Spleen (tissue), 11 donors: ENCODE results near the gene PAIP2B. TPM values are rescaled to one million over a fixed set of nuclear protein-coding genes. Genes with fewer than 3 reads are reported as not detected.

Experiments
- DNase-seq: peaks from one replicate; pipeline ENCODE4 v3.0.0-alpha.2; 2020
- H3K27ac ChIP-seq, 8 donors: fragments of 200-600 bp; sonication (generic) in 7 of 8; 1 replicate in 4 of 8; 2 replicates in 4 of 8; pipeline versions ENCODE4 v1.5.0 to v1.8.0; 2016 to 2021; ENCODE audit warnings: inconsistent platforms in 4 of 8, mild to moderate bottlenecking in 4 of 8, moderate library complexity in 1 of 8
- H3K27me3 ChIP-seq, 7 donors: fragments of 200-600 bp; sonication (generic) in 6 of 7; replicated peaks in 1 of 7; 1 replicate in 4 of 7; 2 replicates in 3 of 7; pipeline versions ENCODE4 v1.5.0 to v1.8.0; 2016 to 2021; ENCODE audit warnings: inconsistent platforms in 3 of 7, mild to moderate bottlenecking in 1 of 7
- H3K36me3 ChIP-seq, 6 donors: fragments of 200-600 bp; sonication (generic) in 5 of 6; 1 replicate in 4 of 6; 2 replicates in 2 of 6; pipeline versions ENCODE4 v1.5.0 to v1.8.0; 2016 to 2021; ENCODE audit warnings: inconsistent platforms in 2 of 6
- H3K4me1 ChIP-seq, 6 donors: fragments of 200-600 bp; sonication (generic) in 5 of 6; 1 replicate in 3 of 6; 2 replicates in 3 of 6; pipeline versions ENCODE4 v1.5.0 to v1.8.0; 2016 to 2021; ENCODE audit warnings: inconsistent platforms in 3 of 6
- H3K4me3 ChIP-seq, 8 donors: fragments of 200-600 bp; sonication (generic) in 7 of 8; 1 replicate in 4 of 8; 2 replicates in 4 of 8; pipeline versions ENCODE4 v1.5.0 to v1.8.0; 2016 to 2021; ENCODE audit warnings: inconsistent platforms in 4 of 8, mild to moderate bottlenecking in 4 of 8, moderate library complexity in 2 of 8
- H3K9me3 ChIP-seq, 8 donors: fragments of 200-600 bp; sonication (generic) in 7 of 8; 1 replicate in 4 of 8; 2 replicates in 4 of 8; pipeline versions ENCODE4 v1.5.0 to v1.8.0; 2016 to 2021; ENCODE audit warnings: inconsistent platforms in 4 of 8
- CTCF ChIP-seq, 11 experiments: fragments of 200-600 bp in 7 of 11; fragments of 450-650 bp in 4 of 11; sonication (generic) in 4 of 11; IDR thresholded peaks in 8 of 11; conservative IDR thresholded peaks in 3 of 11; 1 replicate in 7 of 11; 2 replicates in 4 of 11; pipeline versions ENCODE4 v1.4.0 to v1.8.0; 2016 to 2021; ENCODE audit warnings: antibody characterized with exemption in 11 of 11, inconsistent platforms in 4 of 11, mild to moderate bottlenecking in 1 of 11
- POLR2A ChIP-seq, 3 donors: fragments of 450-650 bp; IDR thresholded peaks; one replicate each; pipeline ENCODE4 v1.5.1; 2017; ENCODE audit warnings: antibody characterized with exemption in 3 of 3, mild to moderate bottlenecking in 1 of 3
- POLR2AphosphoS5 ChIP-seq, 3 donors: sonication (generic); formaldehyde crosslinking; IDR thresholded peaks; one replicate each; pipeline ENCODE4 v1.5.1; 2017; ENCODE audit warnings: antibody characterized with exemption in 3 of 3
- WGBS, 5 donors: extraction: QIAGEN DNeasy Blood & Tissue Kit in 3 of 5; methylation state at CpG; one replicate each; pipeline versions ENCODE4 v1.1.5 to v1.1.7; 2013 to 2018; 5-methylcytosine and 5-hydroxymethylcytosine counted together
- intact Hi-C: fragments of 100-400 bp; cut with DNase I; formaldehyde crosslinking; loops from one replicate; pipeline ENCODE4 v1.15.0; 2023; ENCODE audit warnings: low total_unique reads
- polyA plus RNA-seq, 3 donors: library from polyadenylated mRNA; stranded (reverse); fragments of 200-250 nt; gene quantifications; one replicate each; pipeline ENCODE4 v1.2.1, GENCODE V29; 2013
- total RNA-seq, 7 donors: library from RNA; depleted of rRNA in 3 of 7; stranded (reverse); fragments of >200 nt in 3 of 7; fragmentation: NEBNext Ultra II Directional in 4 of 7; extraction: Animal tissue kit (Norgen Biotek cat#: 25700) in 4 of 7; gene quantifications; one replicate each; pipeline versions ENCODE4 v1.1.0 to v1.2.1, GENCODE V29; 2016 to 2021
- donor health status: healthy with polysubstance abuse.
- donor health status: DM: no; HTN: no; CAD: no; lungs with moderate emphysema.
- donor health status: DM: no; HTN: no; CAD: no.
- donor health status: Bipolar disorder and iron deficiency.
- donor health status: healthy.
- donor health status: DM: no; HTN: no; CAD: no.
- donor health status: DM: yes; HTN: yes; CAD: no.

PAIP2B gene
- total and polyA plus RNA-seq, 10 donors: 0.93 to 6.9 (median 3.5) TPM

GRCh38 chr2:71253476-71253875, 26.6 kb upstream of the PAIP2B start:
- H3K27me3 ChIP-seq: peaks cover 0 to 3% (median 0%) of the 10 kb centered on the region in 7 donors
- H3K9me3 ChIP-seq: no peaks in the 10 kb centered on the region
- no peaks in the 10 kb centered on the region for H3K4me1 ChIP-seq
- H3K27ac ChIP-seq: no peak overlapping the region
- DNase-seq: no peak
- no peak overlapping the region for H3K4me3 ChIP-seq
- intact Hi-C loops: no loop called here
- WGBS, 5 donors: 74 to 97% (median 91%) methylated on average over 1 of the region's 1 CpG
- no peaks in the 10 kb centered on the region for H3K36me3 ChIP-seq
- TF ChIP-seq POLR2AphosphoS5 (IDR thresholded peaks at IDR 0.05): no peak
- no peak for TF ChIP-seq POLR2A (IDR thresholded peaks at IDR 0.05)
- no peak for TF ChIP-seq CTCF (IDR thresholded peaks at IDR 0.05 in 8 of 11, conservative IDR thresholded peaks at IDR 0.05 in 3 of 11)

- DNase-seq: no peak
- no peaks in the 10 kb centered on the region for H3K4me1 ChIP-seq
- no peak overlapping the region for H3K4me3 ChIP-seq
- no peak for TF ChIP-seq POLR2AphosphoS5 (IDR thresholded peaks at IDR 0.05)
- TF ChIP-seq CTCF (IDR thresholded peaks at IDR 0.05 in 8 of 11, conservative IDR thresholded peaks at IDR 0.05 in 3 of 11): no peak
- no peak for TF ChIP-seq POLR2A (IDR thresholded peaks at IDR 0.05)
- H3K9me3 ChIP-seq: no peaks in the 10 kb centered on the region
- intact Hi-C loops: no loop called here
- no peak overlapping the region for H3K27ac ChIP-seq
- 83 to 94% (median 87%) methylated on average over 3 of the region's 3 CpGs for WGBS, 5 donors
- H3K36me3 ChIP-seq: no peaks in the 10 kb centered on the region
- H3K27me3 ChIP-seq: no peaks in the 10 kb centered on the region
These were observed 26.0 kb upstream of the PAIP2B start for GRCh38 chr2:71252862-71253261.

- no peak overlapping the region for H3K4me3 ChIP-seq
- H3K4me1 ChIP-seq: no peaks in the 10 kb centered on the region
- intact Hi-C loops: no loop called here
- TF ChIP-seq POLR2A (IDR thresholded peaks at IDR 0.05): no peak
- TF ChIP-seq CTCF (IDR thresholded peaks at IDR 0.05 in 8 of 11, conservative IDR thresholded peaks at IDR 0.05 in 3 of 11): no peak
- TF ChIP-seq POLR2AphosphoS5 (IDR thresholded peaks at IDR 0.05): no peak
- no peak for DNase-seq
- no peak overlapping the region for H3K27ac ChIP-seq
- 86 to 94% (median 93%) methylated on average over 8 of the region's 8 CpGs for WGBS, 5 donors
- H3K27me3 ChIP-seq: no peaks in the 10 kb centered on the region
- H3K36me3 ChIP-seq: no peaks in the 10 kb centered on the region
- peaks cover 0 to 3% (median 0%) of the 10 kb centered on the region in 8 donors for H3K9me3 ChIP-seq
These were observed 24.0 kb upstream of the PAIP2B start for GRCh38 chr2:71250935-71251334.

GRCh38 chr2:71244302-71244660, 17.4 kb upstream of the PAIP2B start:
- no peaks in the 10 kb centered on the region for H3K4me1 ChIP-seq
- H3K27ac ChIP-seq: no peak overlapping the region
- WGBS, 5 donors: 83 to 95% (median 91%) methylated on average over 1 of the region's 1 CpG
- DNase-seq: no peak
- no peaks in the 10 kb centered on the region for H3K27me3 ChIP-seq
- no peaks in the 10 kb centered on the region for H3K36me3 ChIP-seq
- no peak overlapping the region for H3K4me3 ChIP-seq
- no peak for TF ChIP-seq POLR2AphosphoS5 (IDR thresholded peaks at IDR 0.05)
- no peak for TF ChIP-seq CTCF (IDR thresholded peaks at IDR 0.05 in 8 of 11, conservative IDR thresholded peaks at IDR 0.05 in 3 of 11)
- no peak for TF ChIP-seq POLR2A (IDR thresholded peaks at IDR 0.05)
- intact Hi-C loops: no loop called here
- H3K9me3 ChIP-seq: peaks cover 0 to 3% (median 0%) of the 10 kb centered on the region in 8 donors
